ENCODE results near the gene SNAPC5.

The SNAPC5 gene

GRCh38 chr15:66483131-66483566 lies 14.4 kb downstream of the SNAPC5 start:
- Histone ChIP-seq H3K36me3 (peaks cover 10% of the 10 kb centered on the region), H3K4me3 (ENCODE audit: low read depth, low read length) (no peak overlapping the region), H3K27me3 (no peaks in the 10 kb centered on the region), H3K9me3 (no peaks in the 10 kb centered on the region), H3K4me1 (no peaks in the 10 kb centered on the region)
- TF ChIP-seq CTCF (IDR thresholded peaks at IDR 0.05; ENCODE audit: low read depth, low read length), result no peak
- no peak for DNase-seq

DNA sequence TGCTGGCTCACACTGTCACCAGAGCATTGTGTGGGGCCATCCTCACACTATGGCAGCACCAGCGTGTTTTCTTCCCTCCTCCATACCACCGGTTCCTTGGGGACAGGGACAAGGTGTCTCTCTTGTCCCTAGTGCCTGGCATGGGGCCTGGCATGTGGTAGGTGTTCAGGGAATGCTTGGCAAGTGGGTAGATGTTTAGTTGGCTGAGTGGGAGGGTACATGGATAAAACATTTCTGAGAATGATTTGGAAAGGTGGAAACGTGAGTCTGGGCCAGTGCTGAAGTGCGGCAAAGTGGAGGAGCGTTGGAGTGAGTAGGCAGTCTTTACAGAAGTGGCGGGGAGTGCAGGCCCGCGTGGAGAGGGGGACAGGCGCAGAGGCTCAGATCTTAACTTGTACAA lies 15.0 kb downstream of the SNAPC5 start:
- no peak overlapping the region for H3K4me3 ChIP-seq (ENCODE audit: low read depth, low read length)
- no peak for TF ChIP-seq CTCF (IDR thresholded peaks at IDR 0.05; ENCODE audit: low read depth, low read length)
- no peak for DNase-seq
- no peaks in the 10 kb centered on the region for H3K4me1 ChIP-seq
- peaks cover 7% of the 10 kb centered on the region for H3K36me3 ChIP-seq
- no peaks in the 10 kb centered on the region for H3K27me3 ChIP-seq
- no peaks in the 10 kb centered on the region for H3K9me3 ChIP-seq

DNA sequence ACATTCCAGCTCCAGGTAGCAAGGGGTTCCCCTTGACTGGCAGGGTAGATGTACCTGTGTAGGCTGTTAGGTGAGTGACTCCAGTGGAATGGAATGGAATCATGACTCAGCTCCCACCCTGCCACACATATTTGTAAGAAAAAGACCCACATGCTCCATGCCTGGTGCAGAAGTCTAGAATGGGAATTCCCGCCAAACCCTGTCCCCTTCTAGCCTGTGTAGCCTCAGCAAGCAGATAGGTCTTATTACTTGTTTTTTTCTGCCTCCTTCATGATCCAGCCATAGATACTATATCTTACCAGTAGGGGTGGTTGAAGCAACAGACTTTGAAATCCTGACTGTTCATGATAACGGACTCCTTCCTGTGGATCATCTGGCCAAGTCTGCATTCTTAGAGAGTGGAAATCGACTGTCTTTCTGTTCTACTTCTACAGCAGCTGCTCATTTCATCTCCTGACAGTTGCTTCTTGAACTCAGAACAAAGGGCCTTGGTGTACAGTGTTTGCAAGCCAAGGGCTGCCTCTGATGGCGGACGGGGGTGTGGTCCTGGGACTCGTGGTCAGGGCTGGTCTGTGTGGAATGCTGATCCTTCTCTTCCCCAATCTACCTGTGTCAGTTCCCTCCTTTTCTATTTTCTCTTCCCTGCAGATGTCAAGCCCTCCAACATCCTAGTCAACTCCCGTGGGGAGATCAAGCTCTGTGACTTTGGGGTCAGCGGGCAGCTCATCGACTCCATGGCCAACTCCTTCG lies 16.3 kb downstream of the SNAPC5 start:
- Histone ChIP-seq H3K4me1 (no peaks in the 10 kb centered on the region), H3K36me3 (no peaks in the 10 kb centered on the region), H3K9me3 (no peaks in the 10 kb centered on the region), H3K4me3 (ENCODE audit: low read depth, low read length) (no peak overlapping the region), H3K27me3 (no peaks in the 10 kb centered on the region)
- no peak for DNase-seq
- TF ChIP-seq CTCF (IDR thresholded peaks at IDR 0.05; ENCODE audit: low read depth, low read length), result no peak

DNA sequence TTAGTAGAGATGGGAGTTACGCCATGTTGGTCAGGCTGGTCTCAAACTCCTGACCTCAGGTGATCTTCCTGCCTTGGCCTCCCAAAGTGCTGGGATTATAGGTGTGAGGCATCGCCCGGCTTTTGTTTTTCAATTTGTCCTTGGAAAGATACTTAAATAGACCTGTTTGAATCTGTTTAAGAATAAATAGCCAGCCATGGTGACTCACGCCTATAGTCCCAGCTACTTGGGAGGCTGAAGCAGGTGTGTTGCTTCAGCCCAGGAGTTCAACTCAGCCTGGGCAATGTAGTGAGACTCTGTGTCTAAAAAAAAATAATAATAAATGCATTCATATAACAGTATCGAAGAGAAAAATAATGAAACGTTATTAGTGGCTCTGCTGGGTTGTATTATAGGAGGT lies 17.3 kb downstream of the SNAPC5 start:
- Histone ChIP-seq H3K9me3 (no peaks in the 10 kb centered on the region), H3K4me1 (no peaks in the 10 kb centered on the region), H3K27me3 (no peaks in the 10 kb centered on the region), H3K4me3 (ENCODE audit: low read depth, low read length) (no peak overlapping the region), H3K36me3 (no peaks in the 10 kb centered on the region)
- no peak for TF ChIP-seq CTCF (IDR thresholded peaks at IDR 0.05; ENCODE audit: low read depth, low read length)
- no peak for DNase-seq

- Histone ChIP-seq H3K9me3 (no peaks in the 10 kb centered on the region), H3K4me1 (no peaks in the 10 kb centered on the region; the same call in 1 of the 2 replicates), H3K4me3 (ENCODE audit: low read depth, low read length) (no peak overlapping the region), H3K27me3 (no peaks in the 10 kb centered on the region), H3K36me3 (no peaks in the 10 kb centered on the region; the same call in 1 of the 2 replicates)
- no peak for TF ChIP-seq CTCF (IDR thresholded peaks at IDR 0.05; ENCODE audit: low read depth, low read length)
- DNase-seq, result no peak
Observed at GRCh38 chr15:66477011-66477410, 20.6 kb downstream of the SNAPC5 start.

DNA sequence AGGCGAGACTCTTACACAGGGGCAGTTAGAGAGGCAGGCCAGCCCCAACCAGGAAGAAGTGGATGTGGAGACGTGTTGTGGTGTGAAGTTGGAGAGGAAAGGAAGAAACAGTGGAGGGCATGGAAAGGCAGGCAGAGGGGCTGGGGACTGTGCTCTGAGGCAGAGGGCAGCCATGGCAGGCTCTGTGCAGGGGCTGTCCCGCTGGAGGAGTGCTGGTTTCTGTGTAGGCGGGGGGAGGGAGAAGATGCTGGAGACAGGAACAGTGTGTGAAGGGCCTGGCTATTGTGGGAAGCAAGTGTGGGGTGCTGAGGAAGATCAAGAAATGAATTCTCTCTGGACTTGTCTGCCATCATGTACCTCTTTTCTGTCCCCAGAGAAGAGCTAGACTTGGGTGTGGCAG lies 21.0 kb downstream of the SNAPC5 start:
- H3K4me3 ChIP-seq (ENCODE audit: low read depth, low read length), result no peak overlapping the region
- TF ChIP-seq CTCF (IDR thresholded peaks at IDR 0.05; ENCODE audit: low read depth, low read length), result no peak
- H3K27me3 ChIP-seq, result no peaks in the 10 kb centered on the region
- no peak for DNase-seq
- H3K36me3 ChIP-seq, result no peaks in the 10 kb centered on the region; the same call in 1 of the 2 replicates
- no peaks in the 10 kb centered on the region for H3K9me3 ChIP-seq
- H3K4me1 ChIP-seq, result no peaks in the 10 kb centered on the region; the same call in 1 of the 2 replicates

Data from BE2C (cell line).